BJ (cell line): ENCODE results near the gene CMTM8. TPM values are rescaled to one million over a fixed set of nuclear protein-coding genes. Genes with fewer than 3 reads are reported as not detected.
"Not testable (repeated sequence)": the region's sequence is repeated elsewhere in the genome, so short reads cannot be mapped to it uniquely, and the experiment has no call there.

ENCODE experiments used
- CTCF ChIA-PET: fragments of 350-600 bp; formaldehyde crosslinking; extraction: SDS; loops from one replicate; lab custom pipeline; 2021; ENCODE audit warnings: antibody characterized with exemption, inconsistent platforms; lab: Yijun Ruan, JAX
- POLR2A ChIA-PET: fragments of 300-600 bp; sonication (Branson Sonifier 250); formaldehyde crosslinking; extraction: SDS; loops from one replicate; lab custom pipeline; 2021; ENCODE audit warnings: antibody characterized with exemption; lab: Charles Lee
- DNase-seq: peaks from one replicate; pipeline ENCODE4 v3.0.0-alpha.2; 2011; ENCODE audit warnings: low read depth
- H3K27me3 ChIP-seq: 2 replicates; pipeline ENCODE4 v1.6.0; 2011; ENCODE audit warnings: low read length; ENCODE audit not compliant: control insufficient read depth, insufficient read depth
- H3K36me3 ChIP-seq: 2 replicates; pipeline ENCODE4 v1.5.1; 2011; ENCODE audit warnings: low read length; ENCODE audit not compliant: control insufficient read depth, insufficient read depth
- H3K4me3 ChIP-seq: 2 replicates; pipeline ENCODE4 v1.5.1; 2011; ENCODE audit warnings: low read depth, mild to moderate bottlenecking, control low read depth, low read length
- CTCF ChIP-seq: IDR thresholded peaks from 2 replicates; pipeline ENCODE4 v1.5.1; 2011; ENCODE audit warnings: low read depth, mild to moderate bottlenecking, control low read depth, inconsistent platforms, low read length, moderate library complexity; ENCODE audit not compliant: insufficient read depth
- polyA plus RNA-seq: library from polyadenylated mRNA; depleted of rRNA; stranded (reverse); fragments of >200 nt; gene quantifications from 2 replicates; pipeline ENCODE4 v1.2.3, GENCODE V29; 2011

The CMTM8 gene
- polyA plus RNA-seq, 1 experiment, result 0.39 TPM

- no peak for TF ChIP-seq CTCF
- ChIA-PET CTCF (no interaction called here), POLR2A (no interaction called here)
- DNase-seq, result no peak
- Histone ChIP-seq H3K4me3 (no peak overlapping the region), H3K27me3 (peaks cover 5% of the 10 kb centered on the region; the same call in 1 of the 2 replicates), H3K36me3 (no peaks in the 10 kb centered on the region)
These were observed 11.5 kb upstream of the CMTM8 start for GRCh38 chr3:32226875-32227500.

GRCh38 chr3:32228743-32229142 is 9.7 kb upstream of the CMTM8 start:
- H3K27me3 ChIP-seq, H3K4me3 ChIP-seq, DNase-seq, POLR2A ChIA-PET, H3K36me3 ChIP-seq: not testable (repeated sequence)
- CTCF ChIA-PET, result interaction anchor here (1.7 kb wide), 1 partner anchor 14 kb away, joined by 3 read pairs; no protein-coding TSS in a partner anchor

- POLR2A ChIA-PET, result no interaction called here
- TF ChIP-seq CTCF, result no peak
- CTCF ChIA-PET, result interaction anchor here (1.7 kb wide), 1 partner anchor 13 kb away, joined by 3 read pairs; no protein-coding TSS in a partner anchor
- H3K27me3 ChIP-seq, result peaks cover 5% of the 10 kb centered on the region; the same call in 1 of the 2 replicates
- H3K4me3 ChIP-seq, result no peak overlapping the region
- H3K36me3 ChIP-seq, result no peaks in the 10 kb centered on the region
- no peak for DNase-seq
These were observed 8.9 kb upstream of the CMTM8 start for GRCh38 chr3:32229565-32229964.

GRCh38 chr3:32236377-32236776 is 2.1 kb upstream of the CMTM8 start:
- CTCF ChIA-PET, result interaction anchor here (1.1 kb wide), 1 partner anchor 59 kb away, joined by 3 read pairs; no protein-coding TSS in a partner anchor
- H3K36me3 ChIP-seq, result no peaks in the 10 kb centered on the region
- no peak overlapping the region for H3K4me3 ChIP-seq
- POLR2A ChIA-PET, result no interaction called here
- no peak for DNase-seq
- no peak for TF ChIP-seq CTCF
- H3K27me3 ChIP-seq, result peaks cover 21% of the 10 kb centered on the region

- peaks cover 21% of the 10 kb centered on the region for H3K27me3 ChIP-seq
- no peaks in the 10 kb centered on the region for H3K36me3 ChIP-seq
- CTCF ChIA-PET, result no interaction called here
- POLR2A ChIA-PET, result no interaction called here
- peak overlapping the region; percentile 45 for H3K4me3 ChIP-seq
- DNase-seq, result no peak
- no peak for TF ChIP-seq CTCF
These were observed 619 bp upstream of the CMTM8 start for GRCh38 chr3:32237670-32238452.
